ENCODE measurements around the gene PIP5K1C. TPM values are rescaled to one million over a fixed set of nuclear protein-coding genes. Genes with fewer than 3 reads are reported as not detected.
"Not testable (repeated sequence)": the region's sequence is repeated elsewhere in the genome, so short reads cannot be mapped to it uniquely, and the experiment has no call there.

The PIP5K1C gene
- total RNA-seq, 4 donors from 2014 or later: 12.0 to 25.3 (median 15.2) TPM

DNA sequence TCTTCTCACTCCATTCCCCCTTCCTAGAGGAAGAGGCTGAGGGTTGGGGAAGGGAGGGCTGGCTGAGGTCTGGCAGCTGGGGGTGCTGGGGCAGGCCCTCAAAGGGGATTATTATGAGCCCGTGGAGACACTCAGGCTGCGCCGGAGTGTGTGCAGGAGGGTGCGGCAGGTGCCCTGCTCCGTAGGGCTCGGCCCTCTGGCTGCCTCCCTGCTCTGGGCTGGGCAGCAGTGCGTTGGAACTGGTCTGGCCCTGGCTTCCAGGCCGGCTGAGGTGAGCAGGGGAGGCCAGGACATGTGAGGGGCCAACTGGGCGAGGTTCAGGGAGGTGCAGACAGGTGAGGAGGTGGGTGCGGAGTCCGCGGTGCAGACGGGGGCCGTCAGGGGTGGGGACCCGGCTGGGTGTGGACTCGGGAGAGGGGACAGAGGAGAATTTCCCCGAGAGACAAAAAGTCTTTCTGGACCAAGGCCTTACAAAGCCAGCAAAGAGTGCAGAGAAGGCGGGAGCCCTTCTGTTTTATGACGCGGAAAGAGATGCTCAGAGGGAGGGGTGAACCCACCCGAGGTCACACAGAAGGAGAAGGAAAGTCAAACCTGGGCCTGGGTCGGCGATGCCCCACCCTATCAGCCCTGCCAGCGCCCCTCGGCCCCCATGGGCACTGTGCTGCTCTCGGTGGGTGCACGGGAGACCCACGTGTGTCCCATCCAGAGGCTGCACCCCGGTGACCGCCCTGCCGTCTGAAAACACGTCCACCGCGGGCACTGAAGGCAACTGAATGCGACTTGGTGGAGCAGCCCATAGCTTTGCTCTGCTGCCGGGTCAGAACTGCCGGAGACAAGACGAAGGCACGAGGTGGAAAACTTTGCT is 31.0 kb downstream of the PIP5K1C start:
- Histone ChIP-seq H3K27ac (peak overlapping the region; percentile 82 to 98 (median 93)), H3K27me3 (no peaks in the 10 kb centered on the region), H3K36me3 (peaks cover 0 to 19% (median 4%) of the 10 kb centered on the region in 3 donors), H3K4me3 (peak overlapping the region in 2 of 4 donors; percentile 13 to 58), H3K9me3 (no peaks in the 10 kb centered on the region), H3K4me1 (peaks cover 26 to 75% (median 47%) of the 10 kb centered on the region in 3 donors)
- DNase-seq: no peak
- intact Hi-C loops (cut with DNase I): loop anchor here (5.0 kb wide), 1 partner anchor 33 kb away; the partner anchor contains the start of gene PIP5K1C
- 57 to 69% methylated on average over 18 to 26 of the region's 39 CpGs for WGBS, 2 donors
- TF ChIP-seq CTCF (IDR thresholded peaks at IDR 0.05) (no peak), POLR2A (IDR thresholded peaks at IDR 0.05) (no peak)

DNA sequence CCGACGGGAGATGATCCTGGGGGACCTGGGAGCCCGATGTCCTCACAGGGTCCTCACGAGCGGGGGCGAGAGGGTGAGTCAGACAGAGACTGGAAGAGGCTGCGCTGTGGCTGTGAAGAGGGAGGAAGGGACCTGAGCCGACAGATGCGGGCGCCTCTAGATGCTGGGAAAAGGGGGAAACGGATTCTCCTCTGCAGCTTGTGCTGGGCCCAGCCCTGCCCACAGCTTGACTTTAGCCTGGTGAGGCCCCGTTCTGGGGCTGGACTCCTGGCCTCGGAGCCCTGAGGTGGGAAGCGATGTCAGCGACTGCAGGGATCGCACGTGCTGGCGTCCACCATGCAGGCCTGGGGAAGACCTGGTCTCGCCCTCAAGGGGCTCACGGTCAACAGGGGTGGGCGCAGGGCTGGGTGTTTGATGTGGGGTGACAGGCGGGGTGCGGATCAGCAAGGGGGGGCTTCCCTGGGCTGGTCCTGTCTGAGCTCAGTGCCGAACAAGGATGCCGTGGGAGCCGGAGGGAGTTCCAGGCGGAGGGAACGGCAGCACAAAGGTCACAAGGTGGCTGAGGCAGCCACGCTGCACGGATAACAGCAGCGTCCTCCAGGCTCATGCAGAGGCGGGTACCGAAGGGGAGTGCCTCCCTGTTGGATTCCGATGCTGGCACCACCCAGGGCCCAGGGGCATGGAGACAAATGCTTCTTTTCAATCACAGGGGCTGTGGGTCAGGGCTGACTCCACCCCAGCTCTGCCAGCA is 31.8 kb downstream of the PIP5K1C start:
- no peaks in the 10 kb centered on the region for H3K27me3 ChIP-seq
- H3K27ac ChIP-seq: peak overlapping the region; percentile 82 to 98 (median 93)
- no peak for DNase-seq
- no peak overlapping the region for H3K4me3 ChIP-seq
- H3K9me3 ChIP-seq: no peaks in the 10 kb centered on the region
- WGBS, 2 donors: 74 to 78% methylated on average over 15 to 18 of the region's 34 CpGs
- intact Hi-C loops (cut with DNase I): loop anchor here (5.0 kb wide), 1 partner anchor 34 kb away; the partner anchor contains the start of gene PIP5K1C
- peaks cover 1 to 27% (median 10%) of the 10 kb centered on the region in 3 donors for H3K36me3 ChIP-seq
- no peak for TF ChIP-seq POLR2A (IDR thresholded peaks at IDR 0.05)
- no peak for TF ChIP-seq CTCF (IDR thresholded peaks at IDR 0.05)
- H3K4me1 ChIP-seq: peaks cover 26 to 73% (median 47%) of the 10 kb centered on the region in 3 donors

- H3K9me3 ChIP-seq: no peaks in the 10 kb centered on the region
- H3K27me3 ChIP-seq: no peaks in the 10 kb centered on the region
- no peak overlapping the region for H3K4me3 ChIP-seq
- 80% methylated on average over 1 of the region's 17 CpGs; no CpG with 5 or more reads in 1 of the 2 donors for WGBS, 2 donors
- peaks cover 25 to 65% (median 47%) of the 10 kb centered on the region in 3 donors for H3K4me1 ChIP-seq
- TF ChIP-seq CTCF (IDR thresholded peaks at IDR 0.05) (no peak), POLR2A (IDR thresholded peaks at IDR 0.05) (no peak)
- H3K27ac ChIP-seq: peak overlapping the region; percentile 82 to 98 (median 93)
- DNase-seq: no peak
- H3K36me3 ChIP-seq: peaks cover 4 to 34% (median 10%) of the 10 kb centered on the region in 3 donors
- intact Hi-C loops (cut with DNase I): loop anchor here (5.0 kb wide), 1 partner anchor 35 kb away; the partner anchor contains the start of gene PIP5K1C
These were observed 32.5 kb downstream of the PIP5K1C start for GRCh38 chr19:3667766-3668165.

GRCh38 chr19:3667037-3667638 is 33.1 kb downstream of the PIP5K1C start:
- intact Hi-C loops (cut with DNase I): loop anchor here (5.0 kb wide), 1 partner anchor 35 kb away; the partner anchor contains the start of gene PIP5K1C
- Histone ChIP-seq H3K27ac (peak overlapping the region in 3 of 4 donors; percentile 39 to 94 (median 92)), H3K27me3 (no peaks in the 10 kb centered on the region), H3K4me1 (peaks cover 22 to 59% (median 45%) of the 10 kb centered on the region in 3 donors), H3K9me3 (no peaks in the 10 kb centered on the region), H3K4me3 (no peak overlapping the region), H3K36me3 (peaks cover 4 to 40% (median 11%) of the 10 kb centered on the region in 3 donors)
- TF ChIP-seq CTCF (IDR thresholded peaks at IDR 0.05): no peak
- no peak for TF ChIP-seq POLR2A (IDR thresholded peaks at IDR 0.05)
- DNase-seq: no peak
- WGBS, 2 donors: 90% methylated on average over 1 of the region's 18 CpGs; no CpG with 5 or more reads in 1 of the 2 donors

DNA sequence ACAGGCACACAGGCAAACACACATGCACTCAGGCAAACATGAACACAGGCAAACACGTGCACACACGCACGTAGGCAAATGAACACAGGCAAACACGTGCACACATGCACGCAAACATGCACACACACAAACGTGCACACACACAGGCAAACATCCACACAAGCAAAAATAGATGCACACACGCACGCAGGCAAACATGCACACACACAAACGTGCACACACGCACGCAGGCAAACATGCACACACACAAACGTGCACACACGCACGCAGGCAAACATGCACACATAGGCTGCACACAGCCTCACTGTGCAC is 33.8 kb downstream of the PIP5K1C start:
- H3K9me3 ChIP-seq, H3K27ac ChIP-seq, H3K4me3 ChIP-seq, DNase-seq, H3K27me3 ChIP-seq: not testable (repeated sequence)
- intact Hi-C loops (cut with DNase I): loop anchor here (5.0 kb wide), 1 partner anchor 36 kb away; the partner anchor contains the start of gene PIP5K1C
- Histone ChIP-seq H3K4me1 (peaks cover 22 to 53% (median 38%) of the 10 kb centered on the region in 3 donors), H3K36me3 (peaks cover 4 to 47% (median 17%) of the 10 kb centered on the region in 3 donors)
- WGBS, 2 donors: 84 to 86% methylated on average over 14 of the region's 14 CpGs

Data from esophagus squamous epithelium (tissue), 5 donors.